ENCODE measurements around the gene KLF1.
A peak's percentile ranks its signal among the peaks of the same experiment; 100 is the strongest.

KLF1 gene

DNA sequence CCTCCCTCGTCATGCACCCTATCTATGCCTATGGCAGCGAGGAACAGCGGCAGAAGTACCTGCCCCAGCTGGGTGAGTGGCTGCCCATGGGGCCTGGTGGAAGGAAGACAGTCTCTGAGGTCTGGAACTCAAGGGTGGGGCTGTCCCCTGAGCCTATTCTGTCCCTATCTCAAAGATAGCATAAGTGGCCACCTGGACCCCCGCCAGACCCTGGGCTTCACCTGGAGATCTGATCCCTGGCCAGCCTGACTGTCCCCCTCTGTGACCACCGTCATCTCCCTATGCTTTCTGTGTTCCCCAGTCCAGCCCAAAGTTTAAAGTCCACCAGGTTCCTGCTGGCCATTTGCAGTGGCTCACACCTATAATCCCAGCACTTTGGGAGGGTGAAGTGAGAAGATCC, 6.6 kb upstream of the KLF1 start (continued):
- TF ChIP-seq ZFP30 (CRISPR knock-in tag; IDR thresholded peaks at IDR 0.05) (no peak), CSDC2 (CRISPR knock-in tag; IDR thresholded peaks at IDR 0.05) (no peak)

DNA sequence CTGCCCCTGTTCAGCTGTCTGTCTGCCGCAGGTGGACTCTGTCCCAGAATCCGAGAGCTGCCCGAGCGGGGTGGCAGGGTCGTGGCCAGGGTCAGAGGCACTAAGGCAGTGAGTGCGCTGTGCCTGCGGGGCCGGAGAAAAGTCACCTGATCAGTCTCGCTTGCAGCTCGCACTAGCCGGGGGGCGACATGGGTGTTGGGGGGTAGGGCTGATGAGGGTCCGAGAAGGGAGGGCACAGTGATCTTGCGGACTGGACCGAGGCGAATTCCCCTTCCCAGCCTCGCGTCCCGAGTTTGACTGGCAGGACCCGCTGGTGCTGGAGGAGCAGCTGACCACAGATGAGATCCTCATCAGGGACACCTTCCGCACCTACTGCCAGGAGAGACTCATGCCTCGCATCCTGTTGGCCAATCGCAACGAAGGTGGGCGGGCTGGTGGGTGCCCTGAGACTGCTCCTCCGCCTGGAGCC, 4.6 kb upstream of the KLF1 start:
- ATAC-seq, result no peak
- TF ChIP-seq ARNTL (CRISPR knock-in tag; IDR thresholded peaks at IDR 0.05; ENCODE audit: borderline replicate concordance, low read depth) (no peak), PPARA (CRISPR knock-in tag; IDR thresholded peaks at IDR 0.05; ENCODE audit: borderline replicate concordance) (no peak), TCF4 (CRISPR knock-in tag; IDR thresholded peaks at IDR 0.05; ENCODE audit: borderline replicate concordance) (no peak), ZC3H10 (CRISPR knock-in tag; IDR thresholded peaks at IDR 0.05) (no peak), ZNF565 (CRISPR knock-in tag; conservative IDR thresholded peaks at IDR 0.05; ENCODE audit: low read depth) (no peak), ISL1 (CRISPR knock-in tag; IDR thresholded peaks at IDR 0.05) (no peak), ZFP3 (CRISPR knock-in tag; IDR thresholded peaks at IDR 0.05) (no peak), GLIS3 (CRISPR knock-in tag; IDR thresholded peaks at IDR 0.05) (no peak), ZNF70 (CRISPR knock-in tag; IDR thresholded peaks at IDR 0.05) (no peak), SNAI2 (CRISPR knock-in tag; IDR thresholded peaks at IDR 0.05) (no peak), ZNF8 (CRISPR knock-in tag; IDR thresholded peaks at IDR 0.05) (no peak), BACH2 (CRISPR knock-in tag; IDR thresholded peaks at IDR 0.05; ENCODE audit: borderline replicate concordance) (no peak), ESRRG (CRISPR knock-in tag; IDR thresholded peaks at IDR 0.05) (no peak), TOX (CRISPR knock-in tag; IDR thresholded peaks at IDR 0.05; ENCODE audit: borderline replicate concordance) (no peak), CSDC2 (CRISPR knock-in tag; IDR thresholded peaks at IDR 0.05) (no peak), OSR1 (CRISPR knock-in tag; IDR thresholded peaks at IDR 0.05) (no peak), RARB (CRISPR knock-in tag; IDR thresholded peaks at IDR 0.05) (no peak)
- TF ChIP-seq, protein P1, sequence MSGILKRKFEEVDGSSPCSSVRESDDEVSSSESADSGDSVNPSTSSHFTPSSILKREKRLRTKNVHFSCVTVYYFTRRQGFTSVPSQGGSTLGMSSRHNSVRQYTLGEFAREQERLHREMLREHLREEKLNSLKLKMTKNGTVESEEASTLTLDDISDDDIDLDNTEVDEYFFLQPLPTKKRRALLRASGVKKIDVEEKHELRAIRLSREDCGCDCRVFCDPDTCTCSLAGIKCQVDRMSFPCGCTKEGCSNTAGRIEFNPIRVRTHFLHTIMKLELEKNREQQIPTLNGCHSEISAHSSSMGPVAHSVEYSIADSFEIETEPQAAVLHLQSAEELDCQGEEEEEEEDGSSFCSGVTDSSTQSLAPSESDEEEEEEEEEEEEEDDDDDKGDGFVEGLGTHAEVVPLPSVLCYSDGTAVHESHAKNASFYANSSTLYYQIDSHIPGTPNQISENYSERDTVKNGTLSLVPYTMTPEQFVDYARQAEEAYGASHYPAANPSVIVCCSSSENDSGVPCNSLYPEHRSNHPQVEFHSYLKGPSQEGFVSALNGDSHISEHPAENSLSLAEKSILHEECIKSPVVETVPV (CRISPR knock-in tag; IDR thresholded peaks at IDR 0.05), result no peak
- TF ChIP-seq, protein P2, sequence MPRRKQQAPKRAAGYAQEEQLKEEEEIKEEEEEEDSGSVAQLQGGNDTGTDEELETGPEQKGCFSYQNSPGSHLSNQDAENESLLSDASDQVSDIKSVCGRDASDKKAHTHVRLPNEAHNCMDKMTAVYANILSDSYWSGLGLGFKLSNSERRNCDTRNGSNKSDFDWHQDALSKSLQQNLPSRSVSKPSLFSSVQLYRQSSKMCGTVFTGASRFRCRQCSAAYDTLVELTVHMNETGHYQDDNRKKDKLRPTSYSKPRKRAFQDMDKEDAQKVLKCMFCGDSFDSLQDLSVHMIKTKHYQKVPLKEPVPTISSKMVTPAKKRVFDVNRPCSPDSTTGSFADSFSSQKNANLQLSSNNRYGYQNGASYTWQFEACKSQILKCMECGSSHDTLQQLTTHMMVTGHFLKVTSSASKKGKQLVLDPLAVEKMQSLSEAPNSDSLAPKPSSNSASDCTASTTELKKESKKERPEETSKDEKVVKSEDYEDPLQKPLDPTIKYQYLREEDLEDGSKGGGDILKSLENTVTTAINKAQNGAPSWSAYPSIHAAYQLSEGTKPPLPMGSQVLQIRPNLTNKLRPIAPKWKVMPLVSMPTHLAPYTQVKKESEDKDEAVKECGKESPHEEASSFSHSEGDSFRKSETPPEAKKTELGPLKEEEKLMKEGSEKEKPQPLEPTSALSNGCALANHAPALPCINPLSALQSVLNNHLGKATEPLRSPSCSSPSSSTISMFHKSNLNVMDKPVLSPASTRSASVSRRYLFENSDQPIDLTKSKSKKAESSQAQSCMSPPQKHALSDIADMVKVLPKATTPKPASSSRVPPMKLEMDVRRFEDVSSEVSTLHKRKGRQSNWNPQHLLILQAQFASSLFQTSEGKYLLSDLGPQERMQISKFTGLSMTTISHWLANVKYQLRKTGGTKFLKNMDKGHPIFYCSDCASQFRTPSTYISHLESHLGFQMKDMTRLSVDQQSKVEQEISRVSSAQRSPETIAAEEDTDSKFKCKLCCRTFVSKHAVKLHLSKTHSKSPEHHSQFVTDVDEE (CRISPR knock-in tag; IDR thresholded peaks at IDR 0.05), result no peak

DNA sequence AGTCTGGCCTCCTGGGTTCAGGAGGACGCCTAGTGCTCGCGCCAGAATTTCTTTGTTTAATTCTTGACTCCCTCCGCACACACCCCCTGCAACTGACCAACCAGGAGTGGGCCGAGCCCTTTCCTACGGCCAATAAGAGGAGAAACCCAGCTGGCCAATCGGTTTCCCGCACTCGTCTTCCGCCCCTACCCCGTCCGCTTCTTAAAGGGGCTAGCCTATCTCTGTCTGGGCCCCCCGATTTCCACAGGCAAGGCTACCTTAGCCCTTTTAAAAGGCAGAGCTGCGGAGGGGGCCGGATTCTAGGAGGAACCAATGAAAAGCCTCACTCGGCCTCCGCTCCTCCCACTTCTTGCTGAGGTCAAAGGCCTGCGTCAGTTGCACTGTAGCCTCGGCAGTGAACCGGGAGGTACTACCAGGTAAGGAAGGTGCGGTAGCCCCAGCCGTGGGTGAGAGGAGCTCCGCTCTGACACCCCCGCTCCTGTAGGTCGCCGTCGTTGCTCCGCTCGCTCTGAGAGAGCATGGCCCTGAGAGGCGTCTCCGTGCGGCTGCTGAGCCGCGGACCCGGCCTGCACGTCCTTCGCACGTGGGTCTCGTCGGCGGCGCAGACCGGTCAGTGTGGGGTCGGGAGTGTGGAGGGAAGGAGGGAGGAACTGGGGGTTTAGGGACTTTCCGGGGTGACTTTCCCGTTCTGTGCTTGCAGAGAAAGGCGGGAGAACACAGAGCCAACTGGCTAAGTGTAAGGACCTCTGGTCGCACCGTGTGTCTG, 4.0 kb upstream of the KLF1 start, which contains the start of gene GCDH:
Gene GCDH (plus strand): TSS at position 374 of the 766 bp plus-strand sequence. CDS start 145 bp downstream, at position 519.
- peak; percentile 98 for ATAC-seq
- TF ChIP-seq CSDC2 (CRISPR knock-in tag; IDR thresholded peaks at IDR 0.05) (no peak), GLIS3 (CRISPR knock-in tag; IDR thresholded peaks at IDR 0.05) (no peak), ISL1 (CRISPR knock-in tag; IDR thresholded peaks at IDR 0.05) (no peak), SNAI2 (CRISPR knock-in tag; IDR thresholded peaks at IDR 0.05) (no peak), RARB (CRISPR knock-in tag; IDR thresholded peaks at IDR 0.05) (no peak), ZFP30 (CRISPR knock-in tag; IDR thresholded peaks at IDR 0.05) (no peak), ZNF565 (CRISPR knock-in tag; conservative IDR thresholded peaks at IDR 0.05; ENCODE audit: low read depth) (no peak), BACH2 (CRISPR knock-in tag; IDR thresholded peaks at IDR 0.05; ENCODE audit: borderline replicate concordance) (no peak), TCF4 (CRISPR knock-in tag; IDR thresholded peaks at IDR 0.05; ENCODE audit: borderline replicate concordance) (no peak), ARNTL (CRISPR knock-in tag; IDR thresholded peaks at IDR 0.05; ENCODE audit: borderline replicate concordance, low read depth) (no peak), ZNF70 (CRISPR knock-in tag; IDR thresholded peaks at IDR 0.05) (no peak)
- TF ChIP-seq, protein P2 (CRISPR knock-in tag; IDR thresholded peaks at IDR 0.05), result no peak
- TF ChIP-seq, protein P1 (CRISPR knock-in tag; IDR thresholded peaks at IDR 0.05), result no peak
